HG03558 (cell line): Measurements from ENCODE around the gene MB21D2.
"Not testable (repeated sequence)": the region's sequence is repeated elsewhere in the genome, so short reads cannot be mapped to it uniquely, and the experiment has no call there.

ENCODE experiments used
- ATAC-seq: cut with Tn5 transposase; IDR thresholded peaks from one replicate; pipeline ENCODE4 v1.9.1; 2021; ENCODE audit warnings: moderate number of reproducible peaks; ENCODE audit not compliant: unreplicated experiment; ENCODE audit errors: extremely low read depth

MB21D2 gene

DNA sequence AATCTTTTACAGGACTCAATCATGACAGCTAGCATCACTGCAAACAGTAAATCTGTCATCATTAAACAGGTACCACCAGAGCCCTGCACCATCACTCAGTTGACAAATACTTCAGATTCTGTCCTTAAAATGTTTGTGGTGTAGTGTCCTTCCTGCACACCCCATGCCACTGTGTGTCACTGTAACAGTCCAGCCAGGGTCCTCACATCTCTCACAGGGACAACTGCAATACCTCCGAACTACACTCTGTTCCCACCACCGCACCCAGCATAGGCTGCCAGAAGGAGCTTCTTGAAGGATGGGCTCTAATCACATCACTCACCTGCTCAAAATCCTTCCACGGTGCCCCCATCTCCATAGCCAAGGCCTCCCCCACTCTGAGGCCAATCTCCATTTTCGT, 100.2 kb downstream of the MB21D2 start:
- no peak for ATAC-seq

DNA sequence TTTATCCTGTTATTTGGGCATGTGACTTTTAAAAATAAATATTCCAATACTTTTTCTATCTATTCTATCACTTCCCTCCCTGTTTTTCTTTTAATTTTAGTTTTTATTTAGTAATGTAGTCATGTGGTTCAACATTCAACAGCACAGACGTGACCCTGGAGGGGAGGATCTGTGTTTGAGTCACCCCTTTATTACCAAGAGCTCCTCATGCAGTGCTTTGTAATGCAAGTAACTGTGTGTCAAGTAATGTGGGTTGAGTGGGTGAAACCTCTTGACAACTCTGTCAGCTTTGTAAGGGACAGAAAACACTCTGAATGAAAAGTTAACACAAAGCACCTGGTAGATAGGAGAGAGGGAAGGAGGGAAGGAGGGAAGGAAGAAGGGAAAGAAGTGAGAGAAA, 100.6 kb downstream of the MB21D2 start:
- no peak for ATAC-seq

DNA sequence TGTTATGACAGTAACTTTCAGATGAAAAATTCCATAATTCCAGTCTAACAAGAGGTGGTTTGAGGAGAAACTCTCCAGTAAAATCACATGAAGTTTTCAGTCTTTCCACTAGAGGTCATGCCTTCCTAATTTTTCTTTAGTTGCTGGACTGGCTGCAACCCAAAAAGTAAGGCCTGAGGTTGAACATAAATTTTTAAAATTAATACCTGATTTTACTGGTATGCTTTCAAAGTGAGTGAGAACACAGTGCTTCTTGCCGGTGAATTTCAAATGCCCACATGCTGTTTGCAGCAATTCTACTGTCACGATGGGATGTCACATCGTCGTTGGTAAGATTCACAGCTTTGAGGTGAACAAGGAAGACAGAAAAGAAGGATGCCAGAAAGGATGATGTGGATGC, 101.3 kb downstream of the MB21D2 start:
- ATAC-seq, result no peak

DNA sequence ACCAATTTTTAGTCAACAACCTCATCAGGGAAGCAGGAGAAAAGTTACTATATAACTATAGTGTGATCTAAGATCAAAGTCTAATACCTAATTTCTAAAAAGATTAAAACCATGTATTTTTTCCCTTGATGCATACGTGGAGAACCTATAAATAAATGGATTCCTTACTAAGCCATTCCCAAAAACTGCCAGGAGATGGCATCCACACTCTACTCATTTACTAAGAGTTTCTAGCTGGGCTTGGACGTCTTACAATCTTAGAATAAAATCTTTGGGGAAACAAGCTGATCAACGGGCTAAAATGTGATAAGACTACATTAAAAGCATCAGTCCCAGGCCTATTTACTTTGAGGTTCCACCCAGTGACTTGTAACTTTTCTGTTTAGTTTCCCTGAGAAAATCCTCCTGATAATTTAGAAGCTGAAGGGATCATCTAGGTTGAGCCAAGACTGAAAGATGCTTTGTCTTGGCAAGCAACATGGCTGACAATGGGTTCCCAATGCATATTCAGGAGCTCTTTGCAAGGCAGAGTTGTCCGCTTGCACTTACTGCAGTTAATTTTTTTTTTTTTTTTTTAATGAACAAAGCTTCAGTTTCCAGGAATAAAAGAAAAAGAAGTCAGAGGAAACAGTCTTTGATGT, 104.8 kb downstream of the MB21D2 start:
- no peak for ATAC-seq

DNA sequence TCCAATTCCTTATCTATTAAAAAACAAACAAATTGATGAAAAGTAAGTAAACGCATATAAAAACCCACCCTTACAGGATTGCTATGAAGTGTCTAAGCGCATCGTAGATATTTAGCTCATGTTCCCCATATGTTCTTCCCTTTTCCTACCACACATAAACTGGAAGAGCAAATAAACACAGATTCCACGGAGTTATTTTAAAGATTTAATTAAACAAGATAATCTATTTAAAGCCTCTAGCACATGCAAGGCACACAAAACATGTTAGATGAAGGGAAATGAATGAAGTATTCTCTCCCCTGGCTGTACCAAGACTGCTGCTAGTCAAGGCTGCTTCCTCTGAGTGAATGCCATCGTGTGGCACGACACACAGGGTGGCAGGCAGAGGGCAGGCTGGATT, 111.9 kb downstream of the MB21D2 start:
- no peak for ATAC-seq

DNA sequence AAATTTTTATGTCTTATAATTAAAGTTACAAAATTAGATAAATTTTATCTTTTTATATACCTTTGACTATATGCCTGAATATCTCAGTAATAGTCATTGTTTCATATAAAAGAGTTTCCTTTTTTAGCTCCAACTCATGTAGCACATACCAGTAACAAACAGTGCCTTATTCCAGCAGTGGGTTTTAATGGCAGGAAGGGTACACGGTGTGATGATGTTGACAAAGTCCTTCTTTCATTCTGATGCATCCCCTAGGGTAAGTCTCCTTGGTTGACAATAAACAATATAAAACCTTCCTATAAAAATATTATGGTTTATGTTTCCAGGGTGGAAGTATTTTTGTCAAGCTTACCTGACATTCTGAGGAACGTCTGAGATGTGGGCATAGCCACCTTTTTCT, 113.2 kb downstream of the MB21D2 start:
- ATAC-seq, result no peak

DNA sequence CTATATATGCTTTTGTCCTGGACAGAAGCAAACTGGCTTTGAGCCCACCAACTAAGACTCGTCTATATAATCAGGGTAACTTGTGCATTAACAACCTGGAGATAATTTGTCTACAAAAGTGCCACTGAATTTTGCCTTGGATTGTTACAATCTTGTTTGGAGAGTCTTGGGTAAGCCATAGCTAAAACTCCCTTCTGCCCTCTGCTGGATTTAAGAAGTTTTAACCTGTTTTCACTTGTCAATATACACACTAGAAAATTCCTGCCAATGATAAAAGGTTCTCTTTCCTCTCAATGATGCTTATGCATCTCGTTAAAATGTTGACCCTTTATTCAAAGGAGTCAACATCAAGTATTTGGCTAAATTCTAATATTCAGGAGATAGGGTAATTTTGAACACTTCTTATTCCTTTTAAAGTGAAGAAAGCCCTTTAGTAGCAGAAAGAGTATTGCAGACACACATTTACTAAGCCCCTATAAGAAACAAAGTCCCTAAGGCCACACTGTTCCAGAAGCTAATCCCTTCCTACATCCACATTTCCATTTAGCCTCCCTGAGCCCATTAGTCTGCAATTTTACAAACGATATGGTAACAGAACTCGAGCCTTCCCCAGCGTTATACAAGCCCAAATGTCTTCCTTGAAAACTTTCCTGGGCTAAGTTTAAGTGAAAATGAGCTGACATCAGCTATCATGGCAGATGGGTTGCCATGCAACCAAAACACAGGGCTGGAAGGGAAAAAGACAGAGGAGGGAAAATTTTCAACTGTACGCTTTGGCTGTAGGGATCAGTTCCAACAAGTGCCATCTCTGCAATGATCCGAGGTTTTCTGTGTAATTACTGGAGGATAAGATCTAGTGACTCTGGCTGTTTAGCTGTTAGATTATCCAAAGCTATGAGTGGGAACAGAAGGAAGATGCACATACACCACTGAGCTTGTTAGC, 114.4 kb downstream of the MB21D2 start:
- ATAC-seq, result no peak

DNA sequence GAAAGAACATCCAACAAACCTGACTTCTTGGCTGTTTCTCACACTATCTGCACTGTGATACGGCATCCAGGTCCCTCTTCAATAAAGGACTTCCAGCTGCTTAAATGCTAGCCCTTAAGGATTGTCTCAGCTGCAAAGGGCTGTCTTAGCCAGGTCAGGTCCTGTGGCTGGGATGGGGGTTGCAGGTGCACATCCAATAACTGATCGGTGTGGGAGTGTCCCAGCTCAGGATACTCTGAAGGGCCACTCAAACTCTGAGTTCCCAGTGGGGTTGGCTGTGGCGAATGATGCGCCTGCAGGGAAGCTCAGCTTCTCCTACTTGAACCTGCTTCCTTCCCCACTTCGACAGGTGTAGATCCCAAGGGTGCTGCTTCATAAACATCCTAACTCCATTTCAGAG, 115.7 kb downstream of the MB21D2 start:
- ATAC-seq, result no peak

DNA sequence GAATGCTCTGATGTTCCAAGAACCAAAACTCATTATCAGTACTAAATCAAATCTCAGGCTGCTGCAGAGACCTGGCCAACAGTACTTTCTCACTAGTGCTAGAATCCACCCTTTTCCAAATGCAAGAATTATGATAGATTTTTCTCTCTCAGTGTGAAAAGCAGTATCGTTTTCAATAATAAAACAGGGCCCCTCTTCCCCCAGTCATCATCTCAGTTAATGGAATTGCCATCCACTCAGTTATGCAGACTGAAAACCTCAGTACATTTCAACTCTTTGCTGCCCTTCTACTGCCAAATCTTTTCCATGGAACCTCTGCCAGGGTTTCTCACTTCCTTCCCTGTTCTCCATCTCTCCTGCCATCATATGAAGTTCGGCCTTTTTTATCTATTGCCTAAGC, 117.9 kb downstream of the MB21D2 start:
- ATAC-seq, result no peak

DNA sequence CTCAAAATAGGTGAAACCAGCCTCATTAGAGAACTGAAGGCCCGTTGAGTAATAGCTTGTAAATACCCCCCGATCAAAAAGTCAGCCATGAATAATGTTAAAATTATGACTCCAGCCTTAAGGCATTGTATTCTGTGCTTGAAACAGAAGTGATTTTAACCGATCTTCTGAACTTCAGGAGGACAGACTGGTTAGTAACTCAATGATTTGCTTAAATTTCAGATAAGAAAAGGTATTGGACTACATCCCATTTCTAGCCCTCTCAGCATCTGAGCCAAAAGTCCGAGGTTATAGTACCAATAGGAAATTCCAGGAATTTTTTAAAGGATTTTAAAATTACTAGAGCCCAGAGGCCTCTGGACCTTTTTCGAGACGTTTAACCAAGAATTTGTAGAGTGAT, 122.6 kb downstream of the MB21D2 start:
- no peak for ATAC-seq

DNA sequence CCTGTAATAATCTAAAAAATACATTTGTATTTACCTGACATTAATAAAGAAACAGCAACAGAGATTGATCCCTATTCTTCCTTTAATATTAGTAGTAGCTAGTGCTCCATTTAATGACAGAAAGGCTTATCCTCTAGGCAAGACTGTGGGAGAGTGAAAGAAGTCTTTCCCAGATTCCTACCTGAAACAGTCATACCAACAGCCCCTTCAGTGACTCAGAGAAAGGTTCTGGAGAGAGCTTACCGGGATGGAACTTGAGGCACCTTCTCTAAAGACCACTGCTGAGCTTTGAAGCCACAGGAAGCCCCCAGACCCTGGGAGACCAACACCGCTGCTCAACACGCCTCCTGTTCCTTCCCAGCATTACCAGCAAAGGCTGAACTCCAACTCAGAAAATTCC, 123.4 kb downstream of the MB21D2 start:
- ATAC-seq, result no peak

DNA sequence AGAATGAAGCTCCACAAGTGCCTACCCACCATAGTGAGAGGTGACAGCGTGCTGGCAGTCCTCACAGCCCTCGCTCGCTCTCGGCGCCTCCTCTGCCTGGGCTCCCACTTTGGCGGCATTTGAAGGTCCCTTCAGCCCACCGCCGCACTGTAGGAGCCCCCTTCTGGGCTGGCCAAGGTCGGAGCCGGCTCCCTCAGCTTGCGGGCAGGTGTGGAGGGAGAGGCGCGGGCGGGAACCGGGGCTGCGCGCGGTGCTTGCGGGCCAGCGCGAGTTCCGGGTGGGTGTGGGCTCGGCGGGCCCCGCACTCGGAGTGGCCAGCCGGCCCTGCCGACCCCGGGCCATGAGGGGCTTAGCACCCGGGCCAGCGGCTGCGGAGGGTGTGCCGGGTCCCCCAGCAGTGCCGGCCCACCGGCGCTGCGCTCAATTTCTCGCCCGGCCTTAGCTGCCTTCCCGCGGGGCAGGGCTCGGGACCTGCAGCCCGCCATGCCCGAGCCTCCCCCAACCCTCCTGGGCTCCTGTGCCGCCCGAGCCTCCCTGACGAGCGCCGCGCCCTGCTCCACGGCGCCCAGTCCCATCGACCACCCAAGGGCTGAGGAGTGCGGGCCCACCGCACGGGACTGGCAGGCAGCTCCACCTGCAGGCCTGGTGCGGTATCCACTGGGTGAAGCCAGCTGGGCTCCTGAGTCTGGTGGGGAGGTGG, 128.7 kb downstream of the MB21D2 start:
- ATAC-seq, result not testable (repeated sequence)

DNA sequence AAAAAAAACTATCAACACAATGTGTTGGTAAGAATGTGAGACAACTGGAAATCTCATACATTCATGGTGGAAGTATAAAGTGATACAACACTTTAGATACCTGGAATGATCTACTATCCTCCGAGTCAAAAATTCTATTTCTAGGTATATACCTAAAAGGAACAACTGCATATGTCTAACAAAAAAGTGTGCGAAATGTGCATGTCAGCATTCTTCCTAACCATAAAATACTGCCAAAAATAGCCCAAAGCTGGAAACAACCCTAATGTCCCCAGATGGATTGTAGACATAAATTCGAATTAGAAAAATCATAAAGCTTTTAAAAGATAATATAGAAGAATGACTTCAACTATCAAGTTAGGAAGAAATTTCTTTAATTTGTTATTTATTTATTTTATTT, 139.1 kb downstream of the MB21D2 start:
- no peak for ATAC-seq

DNA sequence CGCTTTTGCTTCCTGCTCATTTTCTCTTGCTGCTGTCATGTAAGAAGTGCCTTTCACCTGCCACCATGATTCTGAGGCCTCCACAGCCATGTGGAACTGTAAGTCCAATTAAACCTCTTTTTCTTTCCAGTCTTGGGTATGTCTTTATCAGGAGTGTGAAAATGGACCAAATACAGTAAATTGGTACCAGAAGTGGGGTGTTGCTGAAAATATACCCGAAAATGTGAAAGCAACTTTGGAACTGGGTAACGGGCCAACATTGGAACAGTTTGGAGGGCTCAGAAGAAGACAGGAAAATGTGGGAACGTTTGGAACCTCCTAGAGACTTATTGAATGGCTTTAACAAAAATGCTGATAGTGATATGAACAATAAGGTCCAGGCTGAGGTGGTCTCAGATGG, 143.3 kb downstream of the MB21D2 start:
- not testable (repeated sequence) for ATAC-seq

DNA sequence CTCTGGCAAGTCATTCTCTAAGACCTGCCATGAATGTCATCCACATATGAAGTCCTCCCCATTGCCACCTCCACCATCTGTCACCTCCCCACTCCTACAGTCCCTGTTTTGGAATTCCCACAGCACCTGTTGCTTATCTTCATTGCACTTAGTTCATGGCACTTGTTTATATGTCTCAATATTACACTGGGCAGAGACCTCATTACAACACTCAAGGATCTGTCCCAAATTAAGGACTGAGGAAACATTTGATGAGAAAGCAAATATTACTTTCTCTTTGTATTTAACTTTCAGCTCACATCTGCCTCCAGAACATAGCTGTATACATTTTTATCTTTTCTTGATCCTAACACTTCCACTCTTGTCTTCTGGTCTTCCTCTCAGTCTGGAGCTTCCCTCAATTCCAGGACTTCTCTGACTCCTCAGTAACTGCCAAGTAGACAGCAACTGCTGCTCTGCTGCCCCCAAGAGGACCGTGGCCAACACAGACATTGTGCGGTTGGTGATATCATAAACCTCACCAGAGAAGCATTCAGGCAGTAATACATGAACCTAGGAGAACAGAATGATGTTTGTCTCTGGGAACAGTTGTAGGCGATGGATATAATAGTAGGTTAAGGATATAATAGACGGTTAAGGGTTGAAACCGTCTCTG, 145.3 kb downstream of the MB21D2 start:
- no peak for ATAC-seq

DNA sequence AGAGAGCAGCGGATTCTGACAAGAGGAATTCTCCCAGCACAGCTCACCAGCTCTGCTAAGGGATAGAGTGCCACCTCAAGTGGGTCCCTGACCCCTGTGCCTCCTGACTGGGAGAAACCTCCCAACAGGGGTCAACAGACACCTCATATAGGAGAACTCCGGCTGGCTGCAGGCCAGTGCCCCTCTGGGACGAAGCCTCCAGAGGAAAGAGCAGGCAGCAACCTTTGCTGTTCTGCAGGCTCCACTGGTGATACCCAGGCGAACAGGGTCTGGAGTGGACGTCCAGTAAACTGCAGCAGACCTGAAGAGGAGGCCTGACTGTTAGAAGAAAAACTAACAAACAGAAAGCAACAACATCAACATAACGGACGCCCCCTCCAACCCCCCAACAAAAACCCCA, 159.0 kb downstream of the MB21D2 start:
- no peak for ATAC-seq

DNA sequence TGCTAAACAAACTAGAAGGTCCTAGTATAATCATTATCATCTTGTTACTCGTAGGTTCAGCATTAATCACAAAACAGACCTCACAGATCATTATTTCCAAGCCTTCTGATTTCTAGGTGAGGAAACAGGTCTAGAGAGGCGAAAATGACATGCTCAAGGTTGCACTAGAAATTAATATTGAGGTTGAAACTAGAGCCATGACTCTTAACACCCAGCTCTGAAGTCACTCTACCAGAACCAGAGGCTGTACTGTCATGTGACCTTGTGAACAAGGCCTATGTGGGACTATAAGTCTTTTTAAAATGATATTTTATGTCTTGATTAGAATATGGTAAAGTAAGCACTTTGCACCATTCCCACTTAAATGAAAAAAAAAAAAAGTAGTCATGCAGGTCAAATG, 166.5 kb downstream of the MB21D2 start:
- no peak for ATAC-seq

DNA sequence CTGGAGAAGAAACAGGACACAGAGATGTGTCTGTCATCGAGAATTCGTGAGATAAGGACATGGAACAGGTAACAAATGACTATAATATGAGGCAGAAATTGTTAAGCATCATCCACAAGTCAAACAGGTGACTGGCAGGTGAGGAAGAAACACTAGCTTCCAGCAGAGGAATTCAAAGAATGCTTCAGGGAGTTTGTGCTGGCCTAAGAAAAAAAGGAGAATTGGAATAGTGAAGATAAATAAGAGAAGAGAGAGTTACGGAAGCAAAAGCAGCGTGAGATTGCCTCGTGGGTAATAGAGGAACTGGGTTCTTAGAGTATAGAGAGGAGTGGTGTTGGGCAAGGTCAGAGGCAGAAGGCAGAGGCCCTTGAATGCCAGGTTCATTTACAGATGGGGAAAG, 167.5 kb downstream of the MB21D2 start:
- no peak for ATAC-seq

DNA sequence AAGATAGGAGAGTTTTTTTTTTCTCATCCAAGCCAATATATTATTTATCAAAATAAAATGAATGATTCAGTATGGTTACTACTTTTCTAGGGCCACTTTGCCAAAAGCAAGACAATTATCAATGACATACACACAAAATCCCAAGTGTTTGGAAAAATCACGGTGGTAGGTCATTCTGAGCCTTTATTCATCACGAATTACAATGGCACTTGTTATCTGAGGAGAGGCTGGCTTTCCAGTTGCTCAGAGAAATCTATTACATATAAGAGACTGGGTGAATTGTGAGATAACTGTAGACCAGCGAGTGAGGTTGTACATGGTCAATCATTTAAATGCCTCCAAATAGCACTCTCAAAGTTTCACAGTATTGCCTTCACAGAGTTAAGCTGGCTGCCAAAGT, 169.9 kb downstream of the MB21D2 start:
- no peak for ATAC-seq

DNA sequence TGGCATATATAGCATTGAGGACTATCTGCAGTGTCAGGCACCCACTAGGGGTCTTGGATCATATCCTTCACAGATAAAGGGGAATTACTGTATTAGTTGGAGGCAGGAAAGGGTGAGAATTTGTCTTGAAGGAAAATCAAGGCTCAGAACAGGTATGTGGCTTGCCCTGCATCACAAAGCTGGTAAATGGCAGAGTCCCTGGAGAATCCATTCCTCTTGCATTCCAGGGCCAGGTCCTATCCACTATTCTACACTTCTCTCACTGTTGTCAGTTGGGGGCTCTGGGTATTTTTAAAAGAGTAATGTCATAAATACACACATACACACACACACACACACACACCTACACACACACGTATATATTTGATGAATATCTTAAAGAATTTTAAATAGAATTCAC, 170.5 kb downstream of the MB21D2 start:
- no peak for ATAC-seq
